Activated naive CD4-positive, alpha-beta T cell (primary cell): ENCODE results near the gene NOL4L.
A peak's percentile ranks its signal among the peaks of the same experiment; 100 is the strongest.

Experiments
- DNase-seq, 4 experiments: peaks; one replicate each; lab custom pipeline; 2025; lab: John Stamatoyannopoulos, UW

Gene NOL4L

GRCh38 chr20:32523613-32524213 lies 61.4 kb downstream of the NOL4L start:
- DNase-seq, result no peak

GRCh38 chr20:32522776-32523612 lies 62.1 kb downstream of the NOL4L start:
- DNase-seq, result no peak

GRCh38 chr20:32522526-32522775 lies 62.7 kb downstream of the NOL4L start:
- no peak for DNase-seq

- peak; percentile 20 to 62 (median 51) for DNase-seq
Measured at GRCh38 chr20:32521780-32522525, 63.2 kb downstream of the NOL4L start.

GRCh38 chr20:32520927-32521203 lies 64.3 kb downstream of the NOL4L start:
- DNase-seq, result no peak

- no peak for DNase-seq
Measured at GRCh38 chr20:32519381-32519730, 65.8 kb downstream of the NOL4L start.

- DNase-seq, result no peak
Measured at GRCh38 chr20:32518593-32519380, 66.3 kb downstream of the NOL4L start.

GRCh38 chr20:32517914-32518592 lies 67.1 kb downstream of the NOL4L start:
- no peak for DNase-seq

- no peak for DNase-seq
Measured at GRCh38 chr20:32517518-32517873, 67.6 kb downstream of the NOL4L start.

GRCh38 chr20:32516583-32517517 lies 68.3 kb downstream of the NOL4L start:
- no peak for DNase-seq

- no peak for DNase-seq
Measured at GRCh38 chr20:32515631-32516101, 69.5 kb downstream of the NOL4L start.

GRCh38 chr20:32514760-32515159 lies 70.4 kb downstream of the NOL4L start:
- DNase-seq, result no peak

GRCh38 chr20:32513031-32513866 lies 71.9 kb downstream of the NOL4L start:
- DNase-seq, result no peak

GRCh38 chr20:32512047-32512385 lies 73.1 kb downstream of the NOL4L start:
- DNase-seq, result no peak

- DNase-seq, result no peak
Measured at GRCh38 chr20:32511358-32512046, 73.6 kb downstream of the NOL4L start.

- no peak for DNase-seq
Measured at GRCh38 chr20:32510601-32511357, 74.4 kb downstream of the NOL4L start.

- DNase-seq, result no peak
Measured at GRCh38 chr20:32510120-32510600, 75.0 kb downstream of the NOL4L start.

- DNase-seq, result peak in 2 of 4 experiments; percentile 24 to 48
Measured at GRCh38 chr20:32509639-32510066, 75.5 kb downstream of the NOL4L start.

GRCh38 chr20:32508775-32509119 lies 76.4 kb downstream of the NOL4L start:
- DNase-seq, result no peak
